NT2/D1 (cell line): ENCODE measurements around the gene PEF1.
A peak's percentile ranks its signal among the peaks of the same experiment; 100 is the strongest.

ENCODE experiments used
- DNase-seq: peaks from one replicate; pipeline ENCODE4 v3.0.0-alpha.2; 2011; ENCODE audit warnings: low read depth, low spot score
- H3K27me3 ChIP-seq: 2 replicates; pipeline ENCODE4 v1.6.0; 2011; ENCODE audit warnings: mild to moderate bottlenecking; ENCODE audit not compliant: insufficient read length, insufficient read depth
- H3K36me3 ChIP-seq: 2 replicates; pipeline ENCODE4 v1.6.1; 2011; ENCODE audit warnings: mild to moderate bottlenecking, low read length, mixed read lengths; ENCODE audit not compliant: insufficient read depth, insufficient read length
- H3K4me1 ChIP-seq: 2 replicates; pipeline ENCODE4 v1.5.1; 2011; ENCODE audit not compliant: insufficient read depth, insufficient read length
- H3K4me3 ChIP-seq: 2 replicates; pipeline ENCODE4 v1.5.1; 2011; ENCODE audit warnings: low read depth; ENCODE audit not compliant: insufficient read length
- H3K9ac ChIP-seq: 2 replicates; pipeline ENCODE4 v1.6.0; 2011; ENCODE audit warnings: low read depth; ENCODE audit not compliant: insufficient read length
- H3K9me3 ChIP-seq: 2 replicates; pipeline ENCODE4 v1.5.1; 2011; ENCODE audit warnings: mild to moderate bottlenecking, low read length; ENCODE audit not compliant: insufficient read depth
- SUZ12 ChIP-seq: IDR thresholded peaks from 2 replicates; pipeline ENCODE4 v1.6.1; 2011; ENCODE audit not compliant: insufficient read length, insufficient read depth; ENCODE audit errors: extremely low read depth
- YY1 ChIP-seq: IDR thresholded peaks from 2 replicates; pipeline ENCODE4 v1.6.1; 2011; ENCODE audit not compliant: insufficient read length, insufficient read depth
- ZNF274 ChIP-seq: IDR thresholded peaks from 2 replicates; pipeline ENCODE4 v1.6.1; 2011; ENCODE audit warnings: mild to moderate bottlenecking, low read depth, low read length

PEF1 gene

GRCh38 chr1:31580891-31581603 is 63.6 kb downstream of the PEF1 start:
- no peak for DNase-seq
- no peak for TF ChIP-seq SUZ12
- no peak for TF ChIP-seq YY1
- no peak for TF ChIP-seq ZNF274
- Histone ChIP-seq H3K4me3 (no peak overlapping the region), H3K4me1 (peaks cover 40% of the 10 kb centered on the region), H3K9ac (no peak overlapping the region), H3K36me3 (peaks cover 28% of the 10 kb centered on the region), H3K27me3 (no peaks in the 10 kb centered on the region), H3K9me3 (no peaks in the 10 kb centered on the region)

- TF ChIP-seq SUZ12 (no peak), YY1 (no peak), ZNF274 (no peak)
- Histone ChIP-seq H3K4me3 (no peak overlapping the region), H3K4me1 (peaks cover 45% of the 10 kb centered on the region), H3K9ac (peak overlapping the region; percentile 23), H3K9me3 (no peaks in the 10 kb centered on the region), H3K36me3 (peaks cover 24% of the 10 kb centered on the region), H3K27me3 (no peaks in the 10 kb centered on the region)
- DNase-seq = no peak
These were observed 64.2 kb downstream of the PEF1 start for GRCh38 chr1:31580513-31580870.
